Hepatocyte (in vitro differentiated cells): ENCODE data around the gene ADAM8. TPM values are rescaled to one million over a fixed set of nuclear protein-coding genes. Genes with fewer than 3 reads are reported as not detected.

Experiments used
- DNase-seq: peaks from one replicate; pipeline ENCODE4 v3.0.0-alpha.2; 2016; ENCODE audit warnings: low spot score
- H2AFZ ChIP-seq: fragments of 200-600 bp; sonication (generic); 2 replicates; pipeline ENCODE4 v1.6.0; 2016; ENCODE audit warnings: antibody characterized with exemption, mild to moderate bottlenecking
- H3K27ac ChIP-seq: fragments of 200-600 bp; sonication (generic); 2 replicates; pipeline ENCODE4 v1.5.1; 2016; ENCODE audit warnings: mild to moderate bottlenecking
- H3K27me3 ChIP-seq: fragments of 200-600 bp; sonication (generic); 2 replicates; pipeline ENCODE4 v1.6.1; 2016
- H3K36me3 ChIP-seq: fragments of 200-600 bp; sonication (generic); replicated peaks from 2 replicates; pipeline ENCODE4 v1.5.1; 2016; ENCODE audit warnings: low read depth; ENCODE audit not compliant: insufficient read depth
- H3K4me1 ChIP-seq: fragments of 200-600 bp; sonication (generic); 2 replicates; pipeline ENCODE4 v1.5.1; 2016; ENCODE audit warnings: mild to moderate bottlenecking, moderate library complexity; ENCODE audit not compliant: insufficient read depth
- H3K4me2 ChIP-seq: fragments of 200-600 bp; sonication (generic); 2 replicates; pipeline ENCODE4 v1.6.0; 2016
- H3K4me3 ChIP-seq: fragments of 200-600 bp; sonication (generic); 2 replicates; pipeline ENCODE4 v1.5.1; 2016; ENCODE audit warnings: mild to moderate bottlenecking
- H3K79me2 ChIP-seq: fragments of 200-600 bp; sonication (generic); 2 replicates; pipeline ENCODE4 v1.6.0; 2017; ENCODE audit warnings: mild to moderate bottlenecking
- H3K9me2 ChIP-seq: fragments of 200-600 bp; sonication (generic); replicated peaks from 2 replicates; pipeline ENCODE4 v1.6.0; 2017; ENCODE audit warnings: mild to moderate bottlenecking; ENCODE audit not compliant: insufficient read depth
- H3K9me3 ChIP-seq: fragments of 200-600 bp; sonication (generic); 2 replicates; pipeline ENCODE4 v1.5.1; 2016; ENCODE audit warnings: low read depth, mild to moderate bottlenecking
- H4K20me1 ChIP-seq: fragments of 200-600 bp; sonication (generic); 2 replicates; pipeline ENCODE4 v1.6.0; 2016; ENCODE audit warnings: mild to moderate bottlenecking; ENCODE audit not compliant: insufficient read depth, poor library complexity, severe bottlenecking
- EZH2 ChIP-seq: fragments of 200-600 bp; sonication (generic); IDR thresholded peaks from 2 replicates; pipeline ENCODE4 v1.6.1; 2016; ENCODE audit warnings: antibody characterized with exemption, mild to moderate bottlenecking, borderline replicate concordance
- EZH2phosphoT487 ChIP-seq: fragments of 200-600 bp; sonication (generic); IDR thresholded peaks from one replicate; pipeline ENCODE4 v1.6.1; 2018; ENCODE audit warnings: antibody characterized with exemption, mild to moderate bottlenecking, low read depth, moderate library complexity; ENCODE audit not compliant: unreplicated experiment, severe bottlenecking
- WGBS: methylation state at CpG from one replicate; pipeline ENCODE4 v1.1.6; 2016; ENCODE audit warnings: low lambda C conversion rate; ENCODE audit errors: missing lambda C conversion rate; 5-methylcytosine and 5-hydroxymethylcytosine counted together
- polyA plus RNA-seq: library from polyadenylated mRNA; unstranded; fragments of >200 nt; fragmentation: Nextera tagmentation; extraction: Ambion mirVana; gene quantifications from 2 replicates; pipeline ENCODE4 v1.2.1, GENCODE V29; 2016
- total RNA-seq: library from RNA; depleted of rRNA; stranded (reverse); fragments of >200 nt; gene quantifications from 2 replicates; pipeline ENCODE4 v1.2.3, GENCODE V29; 2014
- TF ChIP-seq, protein P1 (sequence below): fragments of 200-600 bp; sonication (generic); IDR thresholded peaks from 2 replicates; pipeline ENCODE4 v1.5.1; 2016; ENCODE audit warnings: antibody characterized with exemption, mild to moderate bottlenecking; ENCODE audit not compliant: poor library complexity

Gene ADAM8
- total and polyA plus RNA-seq, 2 experiments from 2014 or later, result 1.9 to 3.0 TPM

DNA sequence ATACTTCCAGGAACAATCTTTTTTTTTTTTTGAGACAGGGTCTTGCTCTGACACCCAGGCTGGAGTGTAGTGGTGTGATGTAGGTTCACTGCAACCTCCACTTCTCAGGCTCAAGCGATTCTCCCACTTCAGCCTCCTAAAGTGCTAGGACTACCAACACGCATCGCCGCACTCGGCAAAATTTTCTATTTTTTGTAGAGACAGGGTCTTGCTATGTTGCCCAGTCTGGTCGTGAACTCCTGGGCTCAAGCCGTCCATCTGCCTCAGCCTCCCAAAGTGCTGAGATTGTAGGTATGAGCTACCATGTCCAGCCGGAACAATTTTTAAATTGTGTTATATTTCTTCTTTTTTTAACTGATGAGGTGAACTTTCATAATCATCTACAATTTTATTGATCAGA, 34.1 kb upstream of the ADAM8 start:
- no peak overlapping the region for H3K4me3 ChIP-seq
- H3K4me2 ChIP-seq, result no peak overlapping the region
- H3K9me2 ChIP-seq, result no peaks in the 10 kb centered on the region
- 97% methylated on average over 8 of the region's 8 CpGs for WGBS
- H3K9me3 ChIP-seq, result no peaks in the 10 kb centered on the region
- no peak overlapping the region for H2AFZ ChIP-seq
- peaks cover 7% of the 10 kb centered on the region for H3K4me1 ChIP-seq
- TF ChIP-seq, protein P1, sequence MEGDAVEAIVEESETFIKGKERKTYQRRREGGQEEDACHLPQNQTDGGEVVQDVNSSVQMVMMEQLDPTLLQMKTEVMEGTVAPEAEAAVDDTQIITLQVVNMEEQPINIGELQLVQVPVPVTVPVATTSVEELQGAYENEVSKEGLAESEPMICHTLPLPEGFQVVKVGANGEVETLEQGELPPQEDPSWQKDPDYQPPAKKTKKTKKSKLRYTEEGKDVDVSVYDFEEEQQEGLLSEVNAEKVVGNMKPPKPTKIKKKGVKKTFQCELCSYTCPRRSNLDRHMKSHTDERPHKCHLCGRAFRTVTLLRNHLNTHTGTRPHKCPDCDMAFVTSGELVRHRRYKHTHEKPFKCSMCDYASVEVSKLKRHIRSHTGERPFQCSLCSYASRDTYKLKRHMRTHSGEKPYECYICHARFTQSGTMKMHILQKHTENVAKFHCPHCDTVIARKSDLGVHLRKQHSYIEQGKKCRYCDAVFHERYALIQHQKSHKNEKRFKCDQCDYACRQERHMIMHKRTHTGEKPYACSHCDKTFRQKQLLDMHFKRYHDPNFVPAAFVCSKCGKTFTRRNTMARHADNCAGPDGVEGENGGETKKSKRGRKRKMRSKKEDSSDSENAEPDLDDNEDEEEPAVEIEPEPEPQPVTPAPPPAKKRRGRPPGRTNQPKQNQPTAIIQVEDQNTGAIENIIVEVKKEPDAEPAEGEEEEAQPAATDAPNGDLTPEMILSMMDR, result no peak
- TF ChIP-seq EZH2, result no peak
- TF ChIP-seq EZH2phosphoT487, result no peak
- H3K36me3 ChIP-seq, result no peaks in the 10 kb centered on the region
- H3K27me3 ChIP-seq, result no peaks in the 10 kb centered on the region
- DNase-seq, result no peak
- H3K27ac ChIP-seq, result no peak overlapping the region
- H4K20me1 ChIP-seq, result peaks cover 20% of the 10 kb centered on the region
- H3K79me2 ChIP-seq, result peaks cover 26% of the 10 kb centered on the region

DNA sequence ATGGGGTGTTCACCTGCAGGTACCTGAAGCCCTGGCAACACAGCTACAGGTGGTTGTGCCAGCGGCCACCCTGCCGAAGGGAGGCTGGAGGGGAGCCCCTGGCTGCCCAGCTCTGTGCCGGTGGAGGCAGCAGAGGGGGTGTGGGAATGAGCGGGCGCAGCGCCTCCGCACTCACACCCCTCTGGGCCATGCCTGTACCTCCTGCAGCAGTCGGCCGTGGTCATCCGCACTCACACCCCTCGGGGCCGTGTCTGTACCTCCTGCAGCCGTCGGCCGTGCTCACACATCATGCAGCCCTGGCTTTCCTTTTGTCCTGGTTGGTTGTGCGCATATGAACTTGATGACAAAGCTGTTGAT, 33.7 kb upstream of the ADAM8 start:
- Histone ChIP-seq H3K4me2 (no peak overlapping the region), H3K9me2 (no peaks in the 10 kb centered on the region), H3K4me3 (no peak overlapping the region), H4K20me1 (peaks cover 23% of the 10 kb centered on the region), H2AFZ (no peak overlapping the region), H3K27ac (no peak overlapping the region), H3K79me2 (peaks cover 30% of the 10 kb centered on the region), H3K27me3 (no peaks in the 10 kb centered on the region), H3K9me3 (no peaks in the 10 kb centered on the region), H3K36me3 (no peaks in the 10 kb centered on the region), H3K4me1 (peaks cover 7% of the 10 kb centered on the region)
- no peak for TF ChIP-seq EZH2phosphoT487
- TF ChIP-seq, protein P1, result no peak
- no peak for TF ChIP-seq EZH2
- 99% methylated on average over 16 of the region's 16 CpGs for WGBS
- no peak for DNase-seq

DNA sequence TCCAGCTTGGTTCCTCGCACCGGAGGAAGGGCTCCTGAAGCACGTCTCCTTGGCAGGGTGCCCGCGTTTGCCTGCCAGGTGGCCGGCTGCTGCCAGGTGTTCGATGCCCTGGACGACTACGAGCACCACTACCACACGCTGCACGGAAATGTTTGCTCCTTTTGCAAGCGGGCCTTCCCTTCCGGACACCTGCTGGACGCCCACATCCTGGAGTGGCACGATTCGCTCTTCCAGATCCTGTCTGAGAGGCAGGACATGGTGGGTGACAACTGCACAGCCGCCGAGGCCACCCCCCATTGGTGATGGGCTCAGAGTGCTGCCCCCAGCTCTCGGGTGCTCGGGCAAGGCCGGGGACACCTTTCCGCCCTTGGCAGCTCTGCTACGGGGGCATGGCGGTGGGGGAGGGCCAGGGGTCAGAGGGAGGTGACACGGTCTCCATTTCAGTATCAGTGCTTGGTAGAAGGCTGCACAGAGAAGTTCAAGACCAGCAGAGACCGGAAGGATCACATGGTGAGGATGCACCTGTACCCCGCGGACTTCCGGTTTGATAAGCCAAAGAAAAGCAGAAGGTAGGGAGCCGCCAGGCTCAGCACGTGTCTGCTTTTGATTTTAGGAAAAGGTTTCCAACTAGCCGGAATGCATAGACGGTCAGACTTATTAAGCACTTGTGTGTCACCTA, 33.2 kb upstream of the ADAM8 start:
- Histone ChIP-seq H2AFZ (no peak overlapping the region), H4K20me1 (peaks cover 28% of the 10 kb centered on the region), H3K36me3 (no peaks in the 10 kb centered on the region), H3K9me3 (no peaks in the 10 kb centered on the region), H3K4me1 (peaks cover 7% of the 10 kb centered on the region), H3K4me2 (peak overlapping the region; percentile 95), H3K79me2 (peaks cover 35% of the 10 kb centered on the region), H3K27ac (no peak overlapping the region), H3K4me3 (no peak overlapping the region), H3K9me2 (no peaks in the 10 kb centered on the region), H3K27me3 (no peaks in the 10 kb centered on the region)
- 98% methylated on average over 33 of the region's 33 CpGs for WGBS
- DNase-seq, result no peak
- TF ChIP-seq, protein P1, result no peak
- no peak for TF ChIP-seq EZH2phosphoT487
- TF ChIP-seq EZH2, result no peak

DNA sequence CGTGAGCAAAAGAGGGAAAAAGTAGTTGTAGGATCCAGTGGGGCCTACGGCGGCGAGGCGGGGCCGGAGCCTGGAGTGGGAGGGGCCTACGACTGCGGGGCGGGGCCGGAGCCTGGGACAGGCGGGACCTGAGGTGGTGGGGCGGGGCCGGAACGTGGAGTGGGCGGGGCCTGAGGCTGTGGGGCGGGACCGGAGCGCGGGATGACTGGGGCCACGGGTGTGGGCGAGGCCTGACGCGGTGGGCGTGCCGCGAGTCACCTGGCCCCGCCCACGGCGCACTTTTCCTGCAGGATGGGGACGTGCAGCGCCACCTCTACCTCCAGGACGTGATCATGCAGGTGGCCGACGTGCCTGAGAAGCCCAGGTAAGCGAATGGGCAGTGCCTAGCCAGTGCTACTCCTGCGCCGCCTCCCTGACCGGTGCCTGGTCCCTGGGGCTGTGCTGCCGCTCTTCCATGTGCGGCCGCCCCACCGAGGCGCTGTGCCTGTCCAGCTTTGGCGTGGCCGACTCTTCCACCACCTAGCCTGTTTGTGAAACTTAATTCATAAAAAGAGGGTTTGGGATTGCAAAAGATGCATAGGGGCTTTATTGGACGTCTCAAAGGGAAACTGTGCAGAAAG, 32.5 kb upstream of the ADAM8 start:
- peak overlapping the region; percentile 95 for H3K4me2 ChIP-seq
- H3K4me1 ChIP-seq, result peaks cover 7% of the 10 kb centered on the region
- peaks cover 42% of the 10 kb centered on the region for H3K79me2 ChIP-seq
- H2AFZ ChIP-seq, result peak overlapping the region; percentile 97
- 71% methylated on average over 16 of the region's 46 CpGs for WGBS
- peaks cover 35% of the 10 kb centered on the region for H4K20me1 ChIP-seq
- H3K4me3 ChIP-seq, result peak overlapping the region; percentile 100
- no peaks in the 10 kb centered on the region for H3K36me3 ChIP-seq
- H3K27ac ChIP-seq, result peak overlapping the region; percentile 100
- H3K9me2 ChIP-seq, result no peaks in the 10 kb centered on the region
- H3K27me3 ChIP-seq, result no peaks in the 10 kb centered on the region
- DNase-seq, result peak; percentile 96
- TF ChIP-seq, protein P1, result no peak
- TF ChIP-seq EZH2 (no peak), EZH2phosphoT487 (no peak)
- H3K9me3 ChIP-seq, result no peaks in the 10 kb centered on the region
